HEK293 (cell line): ENCODE measurements around the gene CLIC3.
A peak's percentile ranks its signal among the peaks of the same experiment; 100 is the strongest.

Experiments
- CTCF ChIA-PET: fragments of 350-600 bp; formaldehyde crosslinking; extraction: SDS; loops from one replicate; lab custom pipeline; 2021; ENCODE audit warnings: antibody characterized with exemption; lab: Yijun Ruan, JAX
- POLR2A ChIA-PET: fragments of 300-600 bp; formaldehyde crosslinking; extraction: SDS; loops from one replicate; lab custom pipeline; 2020; ENCODE audit warnings: antibody characterized with exemption, inconsistent platforms; lab: Yijun Ruan, JAX
- H3K27ac ChIP-seq: fragments of 200-500 bp; sonication (Bioruptor generic); 2 replicates; pipeline ENCODE4 v1.5.1; 2014; ENCODE audit warnings: low read depth, low read length, control low read depth, inconsistent platforms; ENCODE audit errors: extremely low read depth
- H3K36me3 ChIP-seq, 2 experiments: fragments of 200-500 bp in 1 of 2; sonication (Bioruptor generic) in 1 of 2; 1 replicate in 1 of 2; 2 replicates in 1 of 2; pipeline ENCODE4 v1.5.1; 2014 to 2017; ENCODE audit warnings: inconsistent platforms in 2 of 2, low read length in 2 of 2; ENCODE audit not compliant: control insufficient read depth in 2 of 2, insufficient read depth in 1 of 2
- H3K4me1 ChIP-seq: fragments of 200-500 bp; sonication (Bioruptor generic); 2 replicates; pipeline ENCODE4 v1.5.1; 2014; ENCODE audit warnings: mild to moderate bottlenecking, low read length, inconsistent platforms; ENCODE audit not compliant: control insufficient read depth, insufficient read depth
- H3K4me3 ChIP-seq: 2 replicates; pipeline ENCODE4 v1.5.1; 2011; ENCODE audit warnings: low read depth, mild to moderate bottlenecking, control low read depth, low read length, moderate library complexity
- H3K9me3 ChIP-seq: fragments of 200-500 bp; sonication (Bioruptor generic); 2 replicates; pipeline ENCODE4 v1.5.1; 2014; ENCODE audit warnings: low read depth, low read length, inconsistent platforms; ENCODE audit not compliant: control insufficient read depth, insufficient read depth
- GLIS1 ChIP-seq: fragments of 450-650 bp; formaldehyde crosslinking; IDR thresholded peaks from 2 replicates; pipeline ENCODE4 v1.5.1; 2016; ENCODE audit warnings: missing biosample characterization, missing genetic modification characterization
- GLIS2 ChIP-seq: fragments of 450-650 bp; formaldehyde crosslinking; IDR thresholded peaks from 2 replicates; pipeline ENCODE4 v1.5.1; 2016; ENCODE audit warnings: missing biosample characterization, missing genetic modification characterization
- HIC1 ChIP-seq: fragments of 450-650 bp; formaldehyde crosslinking; IDR thresholded peaks from 2 replicates; pipeline ENCODE4 v1.5.1; 2016; ENCODE audit warnings: missing biosample characterization, missing genetic modification characterization
- TRIM28 ChIP-seq: IDR thresholded peaks from 2 replicates; pipeline ENCODE4 v1.6.1; 2011; ENCODE audit warnings: low read length, control low read depth, borderline replicate concordance
- ZNF121 ChIP-seq: fragments of 450-650 bp; formaldehyde crosslinking; IDR thresholded peaks from 2 replicates; pipeline ENCODE4 v1.5.1; 2016; ENCODE audit warnings: missing biosample characterization, missing genetic modification characterization
- ZNF324 ChIP-seq: fragments of 450-650 bp; formaldehyde crosslinking; IDR thresholded peaks from 2 replicates; pipeline ENCODE4 v1.5.1; 2016; ENCODE audit warnings: missing biosample characterization, missing genetic modification characterization
- ZNF335 ChIP-seq: fragments of 450-650 bp; formaldehyde crosslinking; conservative IDR thresholded peaks from 2 replicates; pipeline ENCODE4 v1.5.1; 2016; ENCODE audit warnings: missing biosample characterization, missing genetic modification characterization
- ZNF341 ChIP-seq: fragments of 450-650 bp; formaldehyde crosslinking; IDR thresholded peaks from 2 replicates; pipeline ENCODE4; 2016; ENCODE audit warnings: low read depth, missing biosample characterization, missing genetic modification characterization
- ZNF423 ChIP-seq: fragments of 450-650 bp; formaldehyde crosslinking; IDR thresholded peaks from 2 replicates; pipeline ENCODE4 v1.5.1; 2016; ENCODE audit warnings: missing biosample characterization, missing genetic modification characterization
- ZNF510 ChIP-seq: fragments of 450-650 bp; formaldehyde crosslinking; IDR thresholded peaks from 2 replicates; pipeline ENCODE4 v1.5.1; 2018; ENCODE audit warnings: mild to moderate bottlenecking, missing genetic modification characterization, missing biosample characterization; ENCODE audit not compliant: insufficient replicate concordance
- ZNF624 ChIP-seq: fragments of 450-650 bp; formaldehyde crosslinking; IDR thresholded peaks from 2 replicates; pipeline ENCODE4 v1.5.1; 2017; ENCODE audit warnings: missing biosample characterization, missing genetic modification characterization
- ZNF791 ChIP-seq: fragments of 450-650 bp; formaldehyde crosslinking; IDR thresholded peaks from 2 replicates; pipeline ENCODE4 v1.5.1; 2016; ENCODE audit warnings: missing biosample characterization, missing genetic modification characterization
- ZSCAN16 ChIP-seq: fragments of 450-650 bp; formaldehyde crosslinking; IDR thresholded peaks from 2 replicates; pipeline ENCODE4 v1.5.1; 2016; ENCODE audit warnings: missing biosample characterization, missing genetic modification characterization
- ZSCAN23 ChIP-seq: fragments of 450-650 bp; formaldehyde crosslinking; IDR thresholded peaks from 2 replicates; pipeline ENCODE4 v1.5.1; 2016; ENCODE audit warnings: missing biosample characterization, missing genetic modification characterization

CLIC3 gene

GRCh38 chr9:136983167-136983566 is 13.2 kb downstream of the CLIC3 start:
- Histone ChIP-seq H3K9me3 (no peaks in the 10 kb centered on the region), H3K27ac (no peak overlapping the region), H3K4me3 (no peak overlapping the region), H3K36me3 (no peaks in the 10 kb centered on the region), H3K4me1 (no peaks in the 10 kb centered on the region)
- CTCF ChIA-PET = no interaction called here
- POLR2A ChIA-PET = no interaction called here
- no peak for TF ChIP-seq ZNF791 (tag by site-specific recombination)
- TF ChIP-seq ZNF624 (tag by site-specific recombination) = no peak
- no peak for TF ChIP-seq ZNF510 (tag by site-specific recombination)
- no peak for TF ChIP-seq ZNF121 (tag by site-specific recombination)
- TF ChIP-seq ZSCAN16 (tag by site-specific recombination) = no peak

GRCh38 chr9:136982232-136983051 is 13.9 kb downstream of the CLIC3 start, which contains the start of gene LCNL1:
TSS of gene LCNL1 (plus strand) at chr9:136982993. CDS start at chr9:136983587, 594 bp downstream.
- CTCF ChIA-PET = interaction anchor here (0.7 to 1.4 kb wide), 3 partner anchors 43 to 289 kb away, joined by 3 to 4 read pairs (median 3); no protein-coding TSS in a partner anchor
- Histone ChIP-seq H3K4me1 (no peaks in the 10 kb centered on the region), H3K4me3 (no peak within 1 kb of the TSS), H3K27ac (no peak within 1 kb of the TSS), H3K9me3 (no peaks in the 10 kb centered on the region)
- POLR2A ChIA-PET = interaction anchor here (2.5 kb wide), 1 partner anchor 10 kb away, joined by 13 read pairs; the partner anchor contains the start of gene PAXX
- TF ChIP-seq HIC1 (tag by site-specific recombination) (peak; percentile 45; the same call in 1 of the 2 replicates), ZNF341 (no peak)
- TF ChIP-seq, all 188 proteins: peak for 1
- H3K36me3 ChIP-seq = no peaks in the 10 kb centered on the region

- Histone ChIP-seq H3K9me3 (no peaks in the 10 kb centered on the region), H3K27ac (no peak overlapping the region), H3K4me1 (no peaks in the 10 kb centered on the region), H3K4me3 (no peak overlapping the region), H3K36me3 (no peaks in the 10 kb centered on the region)
- ChIA-PET CTCF (interaction anchor here (0.8 to 1.4 kb wide), 3 partner anchors 11 to 47 kb away, joined by 3 to 4 read pairs (median 3); partner anchors contain the start of gene PAXX), POLR2A (interaction anchor here (2.5 kb wide), 1 partner anchor 11 kb away, joined by 13 read pairs; the partner anchor contains the start of gene PAXX)
- TF ChIP-seq GLIS1 (tag by site-specific recombination) = peak; percentile 71
- TF ChIP-seq ZNF335 (tag by site-specific recombination) = no peak
- no peak for TF ChIP-seq ZNF324 (tag by site-specific recombination)
- peak; percentile 8; the same call in 1 of the 2 replicates for TF ChIP-seq GLIS2
- TF ChIP-seq ZNF423 (tag by site-specific recombination) = no peak
- no peak for TF ChIP-seq ZSCAN23
- no peak for TF ChIP-seq TRIM28
- TF ChIP-seq ZNF624 (tag by site-specific recombination) = no peak
Measured at GRCh38 chr9:136981588-136982231, 14.7 kb downstream of the CLIC3 start.
